Thyroid gland (tissue), 4 donors: ENCODE results near the gene COL24A1. TPM values are rescaled to one million over a fixed set of nuclear protein-coding genes. Genes with fewer than 3 reads are reported as not detected.
"Not testable (repeated sequence)": the region's sequence is repeated elsewhere in the genome, so short reads cannot be mapped to it uniquely, and the experiment has no call there.

Source experiments
- DNase-seq, 2 donors: peaks; one replicate each; pipeline ENCODE4 v3.0.0-alpha.2; 2019
- H3K27ac ChIP-seq, 3 donors: fragments of 200-600 bp; sonication (generic); 1 replicate in 2 of 3; 2 replicates in 1 of 3; pipeline ENCODE4 v1.5.1; 2016 to 2019; ENCODE audit warnings: mild to moderate bottlenecking in 1 of 3, moderate library complexity in 1 of 3
- H3K27me3 ChIP-seq: fragments of 200-600 bp; sonication (generic); one replicate; pipeline ENCODE4 v1.5.1; 2019
- H3K36me3 ChIP-seq, 2 donors: fragments of 200-600 bp; sonication (generic); one replicate each; pipeline ENCODE4 v1.5.1; 2016 to 2019
- H3K4me1 ChIP-seq, 2 donors: fragments of 200-600 bp; sonication (generic); one replicate each; pipeline ENCODE4 v1.5.1; 2017 to 2019
- H3K4me3 ChIP-seq, 3 donors: fragments of 200-600 bp; sonication (generic); replicated peaks in 1 of 3; 1 replicate in 2 of 3; 2 replicates in 1 of 3; pipeline ENCODE4 v1.5.1; 2016; ENCODE audit warnings: mild to moderate bottlenecking in 1 of 3
- H3K9me3 ChIP-seq: fragments of 200-600 bp; sonication (generic); one replicate; pipeline ENCODE4 v1.5.1; 2017
- CTCF ChIP-seq, 6 experiments: fragments of 200-600 bp in 3 of 6; fragments of 450-650 bp in 3 of 6; sonication (generic) in 3 of 6; IDR thresholded peaks; one replicate each; pipeline ENCODE4 v1.5.1; 2016 to 2019; ENCODE audit warnings: antibody characterized with exemption in 6 of 6, mild to moderate bottlenecking in 2 of 6, inconsistent platforms in 1 of 6, moderate library complexity in 1 of 6
- POLR2A ChIP-seq, 2 donors: fragments of 450-650 bp; IDR thresholded peaks; one replicate each; pipeline ENCODE4 v1.6.1; 2017; ENCODE audit warnings: antibody characterized with exemption in 2 of 2, mild to moderate bottlenecking in 2 of 2, moderate library complexity in 1 of 2
- WGBS, 2 donors: methylation state at CpG; one replicate each; pipeline ENCODE4 v1.1.5; 2017; 5-methylcytosine and 5-hydroxymethylcytosine counted together
- intact Hi-C: fragments of 100-400 bp; cut with DNase I; formaldehyde crosslinking; loops from one replicate; pipeline ENCODE4 v1.15.1; 2023
- total RNA-seq, 4 donors: library from RNA; depleted of rRNA; stranded (reverse); fragments of >200 nt; gene quantifications; one replicate each; pipeline ENCODE4 v1.2.3, GENCODE V29; 2016

COL24A1 gene
- total RNA-seq, 4 donors from 2014 or later, result 0.27 to 0.89 (median 0.46) TPM

GRCh38 chr1:86085741-86086409, 70.7 kb downstream of the COL24A1 start:
- Histone ChIP-seq H3K4me1 (no peaks in the 10 kb centered on the region), H3K4me3 (no peak overlapping the region), H3K27ac (no peak overlapping the region), H3K27me3 (no peaks in the 10 kb centered on the region), H3K36me3 (no peaks in the 10 kb centered on the region), H3K9me3 (no peaks in the 10 kb centered on the region)
- TF ChIP-seq POLR2A (IDR thresholded peaks at IDR 0.05), result no peak
- no peak for TF ChIP-seq CTCF (IDR thresholded peaks at IDR 0.05)
- 85 to 89% methylated on average over 3 of the region's 3 CpGs for WGBS, 2 donors
- DNase-seq, result no peak
- intact Hi-C loops, result no loop called here

- DNase-seq, result no peak
- Histone ChIP-seq H3K4me1 (no peaks in the 10 kb centered on the region), H3K4me3 (no peak overlapping the region), H3K36me3 (no peaks in the 10 kb centered on the region), H3K27me3 (no peaks in the 10 kb centered on the region), H3K27ac (no peak overlapping the region), H3K9me3 (no peaks in the 10 kb centered on the region)
- no peak for TF ChIP-seq POLR2A (IDR thresholded peaks at IDR 0.05)
- no peak for TF ChIP-seq CTCF (IDR thresholded peaks at IDR 0.05)
- intact Hi-C loops, result no loop called here
Observed at GRCh38 chr1:86084998-86085397, 71.6 kb downstream of the COL24A1 start.

GRCh38 chr1:86082183-86082582, 74.4 kb downstream of the COL24A1 start:
- Histone ChIP-seq H3K27me3 (no peaks in the 10 kb centered on the region), H3K27ac (no peak overlapping the region), H3K4me3 (no peak overlapping the region), H3K36me3 (no peaks in the 10 kb centered on the region), H3K9me3 (no peaks in the 10 kb centered on the region), H3K4me1 (no peaks in the 10 kb centered on the region)
- intact Hi-C loops, result no loop called here
- TF ChIP-seq CTCF (IDR thresholded peaks at IDR 0.05) (no peak), POLR2A (IDR thresholded peaks at IDR 0.05) (no peak)
- DNase-seq, result no peak

DNA sequence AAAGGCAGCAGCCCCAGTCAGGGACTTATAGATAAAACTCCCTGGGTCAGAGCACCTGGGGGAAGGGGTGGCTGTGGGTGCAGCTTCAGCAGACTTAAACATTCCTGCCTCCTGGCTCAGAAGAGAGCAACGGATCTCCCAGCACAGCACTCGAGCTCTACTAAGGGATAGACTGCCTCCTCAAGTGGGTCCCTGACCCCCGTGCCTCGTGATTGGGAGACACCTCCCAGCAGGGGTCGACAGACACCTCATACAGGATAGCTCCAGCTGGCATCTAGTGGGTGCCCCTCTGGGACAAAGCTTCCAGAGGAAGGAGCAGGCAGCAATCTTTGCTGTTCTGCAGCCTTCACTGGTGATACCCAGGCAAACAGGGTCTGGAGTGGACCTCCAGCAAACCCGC, 84.1 kb downstream of the COL24A1 start:
- WGBS, 2 donors, result 66 to 86% methylated on average over 5 to 6 of the region's 6 CpGs

DNA sequence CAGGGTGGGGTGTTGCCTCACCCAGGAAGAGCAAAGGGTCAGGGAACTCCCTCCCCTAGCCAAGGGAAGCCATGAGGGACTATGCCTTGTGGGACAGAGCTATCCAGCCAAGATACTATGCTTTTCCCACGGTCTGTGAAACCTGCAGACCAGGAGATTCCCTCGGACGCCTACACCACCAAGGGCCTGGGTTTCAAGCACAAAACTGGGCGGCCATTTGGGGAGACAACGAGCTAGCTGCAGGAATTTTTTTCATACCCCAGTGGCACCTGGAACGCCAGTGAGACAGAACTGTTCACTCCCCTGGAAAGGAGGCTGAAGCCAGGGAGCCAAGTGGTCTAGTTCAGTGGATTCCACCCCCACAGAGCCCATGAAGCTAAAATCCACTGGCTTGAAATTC, 84.7 kb downstream of the COL24A1 start:
- H3K27me3 ChIP-seq, intact Hi-C loops, H3K4me1 ChIP-seq, H3K4me3 ChIP-seq, H3K9me3 ChIP-seq, H3K27ac ChIP-seq, H3K36me3 ChIP-seq, DNase-seq: not testable (repeated sequence)
- 49 to 80% methylated on average over 4 of the region's 6 CpGs for WGBS, 2 donors

More for the DNA sequence above, 84.1 kb downstream of the COL24A1 start:
- H3K9me3 ChIP-seq, H3K27ac ChIP-seq, H3K27me3 ChIP-seq, H3K4me1 ChIP-seq, DNase-seq, intact Hi-C loops, H3K36me3 ChIP-seq, H3K4me3 ChIP-seq: not testable (repeated sequence)

- 83 to 90% methylated on average over 2 of the region's 2 CpGs for WGBS, 2 donors
Observed at GRCh38 chr1:86069757-86070145, 86.8 kb downstream of the COL24A1 start.

More at GRCh38 chr1:86069757-86070145, 86.8 kb downstream of the COL24A1 start:
- DNase-seq, result no peak
- intact Hi-C loops, result no loop called here
- Histone ChIP-seq H3K4me1 (no peaks in the 10 kb centered on the region), H3K27ac (no peak overlapping the region), H3K36me3 (no peaks in the 10 kb centered on the region), H3K9me3 (no peaks in the 10 kb centered on the region), H3K4me3 (no peak overlapping the region), H3K27me3 (no peaks in the 10 kb centered on the region)
- TF ChIP-seq CTCF (IDR thresholded peaks at IDR 0.05) (no peak), POLR2A (IDR thresholded peaks at IDR 0.05) (no peak)
